HUES6 (cell line): ENCODE data around the gene ELP4.

Experiments used
- H3K27ac ChIP-seq: 2 replicates; pipeline ENCODE4 v1.7.0; 2013; ENCODE audit warnings: low read depth, mild to moderate bottlenecking, low read length, inconsistent platforms
- H3K27me3 ChIP-seq: 2 replicates; pipeline ENCODE4 v1.6.1; 2013; ENCODE audit warnings: low read length; ENCODE audit not compliant: control insufficient read depth, insufficient read depth
- H3K36me3 ChIP-seq: 2 replicates; pipeline ENCODE4 v1.6.1; 2013; ENCODE audit warnings: low read length; ENCODE audit not compliant: control insufficient read depth, insufficient read depth
- H3K4me1 ChIP-seq: 2 replicates; pipeline ENCODE4 v1.6.1; 2013; ENCODE audit warnings: low read length; ENCODE audit not compliant: control insufficient read depth, insufficient read depth
- H3K4me3 ChIP-seq: 2 replicates; pipeline ENCODE4 v1.5.1; 2013; ENCODE audit warnings: low read depth, low read length
- H3K9ac ChIP-seq: one replicate; pipeline ENCODE4 v1.6.1; 2013; ENCODE audit warnings: mild to moderate bottlenecking, low read length
- H3K9me3 ChIP-seq: 2 replicates; pipeline ENCODE4 v1.6.1; 2013; ENCODE audit warnings: low read depth, low read length; ENCODE audit not compliant: control insufficient read depth, insufficient read depth

Gene ELP4

GRCh38 chr11:31643857-31644256 lies 134.3 kb downstream of the ELP4 start:
- Histone ChIP-seq H3K4me3 (no peak overlapping the region), H3K27ac (no peak overlapping the region)

GRCh38 chr11:31645747-31646146 lies 136.2 kb downstream of the ELP4 start:
- Histone ChIP-seq H3K36me3 (no peaks in the 10 kb centered on the region), H3K4me3 (no peak overlapping the region), H3K9ac (no peak overlapping the region), H3K4me1 (peaks cover 5% of the 10 kb centered on the region; the same call in 1 of the 2 replicates), H3K27me3 (no peaks in the 10 kb centered on the region), H3K9me3 (no peaks in the 10 kb centered on the region), H3K27ac (no peak overlapping the region)

More at GRCh38 chr11:31643857-31644256, 134.3 kb downstream of the ELP4 start:
- Histone ChIP-seq H3K27me3 (no peaks in the 10 kb centered on the region), H3K9ac (no peak overlapping the region), H3K4me1 (no peaks in the 10 kb centered on the region), H3K36me3 (no peaks in the 10 kb centered on the region), H3K9me3 (no peaks in the 10 kb centered on the region)

DNA sequence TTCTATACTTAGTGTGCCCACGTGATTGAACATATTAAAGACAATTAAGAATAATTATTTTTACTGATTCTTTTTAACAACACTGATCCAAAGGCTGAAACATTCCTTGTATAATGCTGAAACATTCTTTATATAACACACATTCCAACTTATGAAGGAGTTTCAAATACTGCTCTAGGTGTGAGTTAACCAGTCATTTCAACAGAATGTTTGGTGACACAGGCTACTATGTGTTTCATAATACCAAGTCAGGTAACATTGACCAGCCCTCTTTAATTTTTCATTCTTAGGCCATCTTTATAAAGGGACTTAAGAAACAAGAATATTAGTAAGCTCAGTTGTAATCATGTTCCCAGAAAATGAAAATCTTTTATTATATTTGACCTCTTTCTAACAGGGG lies 136.6 kb downstream of the ELP4 start:
- H3K9ac ChIP-seq: no peak overlapping the region
- H3K36me3 ChIP-seq: no peaks in the 10 kb centered on the region
- H3K4me1 ChIP-seq: peaks cover 10% of the 10 kb centered on the region
- no peak overlapping the region for H3K4me3 ChIP-seq
- H3K27me3 ChIP-seq: no peaks in the 10 kb centered on the region
- no peaks in the 10 kb centered on the region for H3K9me3 ChIP-seq
- H3K27ac ChIP-seq: no peak overlapping the region

DNA sequence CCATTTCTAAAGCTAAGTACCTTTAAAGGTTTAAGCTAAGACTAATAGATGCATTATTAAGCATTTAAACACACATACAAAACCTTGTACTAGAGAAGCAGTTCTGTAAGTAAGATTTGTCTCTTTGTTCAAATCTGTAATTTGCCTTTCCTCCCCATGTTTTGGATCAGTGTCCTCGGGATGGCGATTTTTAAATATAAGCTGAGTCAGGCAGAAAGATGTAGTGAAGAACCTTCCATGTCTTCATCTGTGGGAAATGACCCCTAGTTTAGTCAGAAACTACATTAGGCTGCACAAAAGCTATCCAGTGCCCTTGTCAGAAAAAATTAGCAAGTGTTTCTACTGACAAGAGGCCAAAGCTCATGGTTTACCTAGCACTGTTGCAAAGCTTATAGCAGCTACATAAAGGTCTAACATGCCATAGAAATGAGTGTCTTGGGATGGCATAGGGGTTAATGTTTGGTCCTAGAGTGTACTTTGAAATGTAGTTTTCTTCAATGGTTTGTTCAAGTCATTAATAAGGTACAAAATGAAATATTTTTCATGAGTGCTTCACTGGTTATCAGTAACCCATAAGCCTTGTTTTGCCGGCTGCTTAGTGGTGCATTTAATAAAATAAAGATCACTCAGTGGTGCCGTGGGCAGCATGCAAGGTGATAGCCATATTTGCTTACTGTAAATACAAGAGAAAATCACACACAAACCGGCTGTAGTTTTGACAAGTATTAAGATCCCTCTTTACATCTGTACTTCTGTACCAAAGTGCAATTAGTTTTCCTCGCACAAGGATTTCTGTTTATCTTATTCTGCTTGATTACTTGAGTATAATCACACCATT lies 139.8 kb downstream of the ELP4 start:
- H3K4me1 ChIP-seq: peaks cover 14% of the 10 kb centered on the region
- H3K4me3 ChIP-seq: no peak overlapping the region
- no peaks in the 10 kb centered on the region for H3K27me3 ChIP-seq
- H3K36me3 ChIP-seq: no peaks in the 10 kb centered on the region
- no peak overlapping the region for H3K27ac ChIP-seq
- no peak overlapping the region for H3K9ac ChIP-seq
- no peaks in the 10 kb centered on the region for H3K9me3 ChIP-seq

- H3K9me3 ChIP-seq: no peaks in the 10 kb centered on the region
- H3K9ac ChIP-seq: no peak overlapping the region
- H3K36me3 ChIP-seq: no peaks in the 10 kb centered on the region
- H3K27ac ChIP-seq: no peak overlapping the region
- H3K4me1 ChIP-seq: peaks cover 14% of the 10 kb centered on the region
- no peak overlapping the region for H3K4me3 ChIP-seq
- no peaks in the 10 kb centered on the region for H3K27me3 ChIP-seq
Observed at GRCh38 chr11:31651208-31651607, 141.6 kb downstream of the ELP4 start.

GRCh38 chr11:31651822-31652221 lies 142.3 kb downstream of the ELP4 start:
- Histone ChIP-seq H3K9me3 (no peaks in the 10 kb centered on the region), H3K27ac (no peak overlapping the region), H3K36me3 (no peaks in the 10 kb centered on the region), H3K4me1 (peaks cover 14% of the 10 kb centered on the region), H3K27me3 (no peaks in the 10 kb centered on the region), H3K4me3 (no peak overlapping the region), H3K9ac (no peak overlapping the region)

DNA sequence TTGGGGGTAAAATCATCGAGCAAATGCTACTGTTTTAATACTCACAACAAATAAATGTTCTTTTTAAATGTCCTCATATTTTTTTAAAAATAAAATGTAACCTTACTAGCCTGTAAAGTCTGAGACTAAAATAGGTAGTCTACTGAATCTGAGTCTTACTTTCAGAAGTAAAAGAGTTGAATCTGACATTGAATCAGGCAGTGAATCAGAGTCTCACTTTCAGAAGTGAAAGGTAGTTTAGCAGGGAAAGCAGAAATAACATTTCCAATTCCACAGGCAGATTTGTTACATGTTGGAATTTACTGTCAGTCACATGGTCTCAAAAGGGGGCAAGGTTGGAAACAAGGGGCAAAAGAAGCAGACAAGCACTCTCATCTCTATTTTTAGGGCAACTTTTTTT lies 143.0 kb downstream of the ELP4 start:
- H3K36me3 ChIP-seq: no peaks in the 10 kb centered on the region
- H3K4me3 ChIP-seq: no peak overlapping the region
- no peak overlapping the region for H3K27ac ChIP-seq
- no peaks in the 10 kb centered on the region for H3K9me3 ChIP-seq
- H3K9ac ChIP-seq: no peak overlapping the region
- no peaks in the 10 kb centered on the region for H3K27me3 ChIP-seq
- peaks cover 14% of the 10 kb centered on the region for H3K4me1 ChIP-seq

- H3K27me3 ChIP-seq: no peaks in the 10 kb centered on the region
- H3K9ac ChIP-seq: no peak overlapping the region
- no peak overlapping the region for H3K4me3 ChIP-seq
- H3K27ac ChIP-seq: no peak overlapping the region
- no peaks in the 10 kb centered on the region for H3K9me3 ChIP-seq
- no peaks in the 10 kb centered on the region for H3K36me3 ChIP-seq
- H3K4me1 ChIP-seq: peaks cover 11% of the 10 kb centered on the region
Observed at GRCh38 chr11:31655483-31655882, 145.9 kb downstream of the ELP4 start.

DNA sequence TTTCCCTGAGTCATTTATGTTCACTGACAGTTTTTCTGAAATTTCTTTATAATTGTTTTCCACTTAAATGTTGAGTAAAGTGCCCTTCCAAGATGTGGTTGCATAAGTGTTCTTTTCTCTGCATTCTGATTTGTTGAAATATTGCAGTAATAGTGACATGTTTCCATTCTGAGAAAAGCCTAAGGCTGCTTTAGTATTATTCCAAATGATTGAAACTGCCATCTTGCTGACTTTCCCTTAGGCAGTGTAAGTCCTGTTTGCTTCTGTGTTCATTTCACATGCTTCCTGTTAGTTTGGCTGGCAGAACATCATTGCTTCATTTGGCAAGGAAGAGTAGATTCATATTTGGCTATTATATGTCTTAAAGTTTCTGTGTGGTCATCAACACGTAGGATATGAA lies 146.5 kb downstream of the ELP4 start:
- no peak overlapping the region for H3K4me3 ChIP-seq
- no peak overlapping the region for H3K27ac ChIP-seq
- no peaks in the 10 kb centered on the region for H3K27me3 ChIP-seq
- no peaks in the 10 kb centered on the region for H3K36me3 ChIP-seq
- H3K9ac ChIP-seq: no peak overlapping the region
- H3K9me3 ChIP-seq: no peaks in the 10 kb centered on the region
- H3K4me1 ChIP-seq: peaks cover 5% of the 10 kb centered on the region

GRCh38 chr11:31657091-31657490 lies 147.5 kb downstream of the ELP4 start:
- Histone ChIP-seq H3K4me1 (no peaks in the 10 kb centered on the region), H3K9ac (no peak overlapping the region), H3K9me3 (no peaks in the 10 kb centered on the region), H3K27me3 (no peaks in the 10 kb centered on the region), H3K27ac (no peak overlapping the region), H3K36me3 (no peaks in the 10 kb centered on the region), H3K4me3 (no peak overlapping the region)

GRCh38 chr11:31664129-31664528 lies 154.6 kb downstream of the ELP4 start:
- Histone ChIP-seq H3K9me3 (no peaks in the 10 kb centered on the region), H3K36me3 (no peaks in the 10 kb centered on the region), H3K4me3 (no peak overlapping the region), H3K27ac (no peak overlapping the region), H3K9ac (no peak overlapping the region), H3K27me3 (no peaks in the 10 kb centered on the region), H3K4me1 (no peaks in the 10 kb centered on the region)
